IgD-negative memory B cell (primary cell): ENCODE data around the gene MSS51. TPM values are rescaled to one million over a fixed set of nuclear protein-coding genes. Genes with fewer than 3 reads are reported as not detected.

Experiments used
- H3K27ac Mint-ChIP-seq, 3 donors: one replicate each; pipeline ENCODE4 v1.8.0; 2020 to 2022; ENCODE audit warnings: mild to moderate bottlenecking in 3 of 3, mixed read lengths in 3 of 3, moderate library complexity in 1 of 3
- H3K27me3 Mint-ChIP-seq: one replicate; pipeline ENCODE4 v1.8.0; 2021; ENCODE audit warnings: mixed read lengths
- H3K36me3 Mint-ChIP-seq: one replicate; pipeline ENCODE4 v1.8.0; 2020; ENCODE audit warnings: mild to moderate bottlenecking, mixed read lengths
- H3K4me1 Mint-ChIP-seq, 3 donors: one replicate each; pipeline ENCODE4 v1.8.0; 2020 to 2022; ENCODE audit warnings: mixed read lengths in 3 of 3, mild to moderate bottlenecking in 1 of 3
- H3K4me3 Mint-ChIP-seq, 4 donors: one replicate each; pipeline ENCODE4 v1.8.0; 2020 to 2022; ENCODE audit warnings: mild to moderate bottlenecking in 4 of 4, mixed read lengths in 4 of 4, moderate library complexity in 3 of 4
- H3K9me3 Mint-ChIP-seq, 3 donors: one replicate each; pipeline ENCODE4 v1.8.0; 2020 to 2021; ENCODE audit warnings: mixed read lengths in 3 of 3, mild to moderate bottlenecking in 1 of 3
- polyA plus RNA-seq: library from polyadenylated mRNA; unstranded; fragments of 300-500 nt; fragmentation: Illumina TruSeq; gene quantifications from one replicate; pipeline ENCODE4 v1.2.3, GENCODE V29; 2021

MSS51 gene
- polyA plus RNA-seq: 0.35 TPM

GRCh38 chr10:73433538-73433867 is at the start of gene MSS51:
Gene MSS51, minus strand, starts transcription at chr10:73433561. Its CDS starts 5,277 bp downstream, at chr10:73428284.
- no peaks in the 10 kb centered on the region for H3K27me3 Mint-ChIP-seq
- H3K36me3 Mint-ChIP-seq: peaks cover 4% of the 10 kb centered on the region
- no peak within 1 kb of the TSS for H3K4me3 Mint-ChIP-seq
- peak within 1 kb of the TSS in 1 of 3 donors; percentile 71 for H3K27ac Mint-ChIP-seq
- no peaks in the 10 kb centered on the region for H3K9me3 Mint-ChIP-seq
- no peaks in the 10 kb centered on the region for H3K4me1 Mint-ChIP-seq

GRCh38 chr10:73480158-73480557 is 46.8 kb upstream of the MSS51 start:
- Mint-ChIP-seq H3K27ac (no peak overlapping the region), H3K36me3 (peaks cover 10% of the 10 kb centered on the region), H3K27me3 (no peaks in the 10 kb centered on the region), H3K4me1 (peaks cover 17 to 21% (median 18%) of the 10 kb centered on the region in 3 donors), H3K4me3 (peak overlapping the region in 2 of 4 donors; percentile 49 to 63), H3K9me3 (no peaks in the 10 kb centered on the region)

DNA sequence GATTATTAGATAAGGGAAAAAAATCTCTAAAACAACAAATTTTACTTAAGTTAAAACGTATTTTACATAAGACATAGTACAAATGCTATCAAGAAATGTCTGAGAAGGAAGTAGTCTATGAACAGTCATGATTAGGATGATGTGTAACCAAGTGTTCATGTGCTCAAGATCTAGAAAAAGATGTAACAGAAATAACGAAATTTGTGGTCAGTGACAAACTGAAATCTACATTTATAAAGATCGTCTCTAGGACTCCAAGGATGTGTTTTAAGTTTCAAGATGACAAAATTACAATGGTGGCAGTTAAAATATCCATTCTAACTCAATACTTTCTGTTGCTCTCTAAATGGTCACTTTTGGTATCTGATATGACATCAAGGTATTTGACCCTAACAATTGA is 45.3 kb upstream of the MSS51 start:
- no peaks in the 10 kb centered on the region for H3K9me3 Mint-ChIP-seq
- H3K4me3 Mint-ChIP-seq: peak overlapping the region in 1 of 4 donors; percentile 3
- H3K27me3 Mint-ChIP-seq: no peaks in the 10 kb centered on the region
- peaks cover 10% of the 10 kb centered on the region for H3K36me3 Mint-ChIP-seq
- H3K4me1 Mint-ChIP-seq: peaks cover 14 to 20% (median 16%) of the 10 kb centered on the region in 3 donors
- H3K27ac Mint-ChIP-seq: peak overlapping the region; percentile 29 to 78 (median 50)

GRCh38 chr10:73471226-73471625 is 37.9 kb upstream of the MSS51 start:
- H3K4me1 Mint-ChIP-seq: peaks cover 4 to 8% (median 7%) of the 10 kb centered on the region in 3 donors
- no peak overlapping the region for H3K4me3 Mint-ChIP-seq
- peak overlapping the region in 1 of 3 donors; percentile 43 for H3K27ac Mint-ChIP-seq
- no peaks in the 10 kb centered on the region for H3K27me3 Mint-ChIP-seq
- peaks cover 2% of the 10 kb centered on the region for H3K36me3 Mint-ChIP-seq
- H3K9me3 Mint-ChIP-seq: no peaks in the 10 kb centered on the region

DNA sequence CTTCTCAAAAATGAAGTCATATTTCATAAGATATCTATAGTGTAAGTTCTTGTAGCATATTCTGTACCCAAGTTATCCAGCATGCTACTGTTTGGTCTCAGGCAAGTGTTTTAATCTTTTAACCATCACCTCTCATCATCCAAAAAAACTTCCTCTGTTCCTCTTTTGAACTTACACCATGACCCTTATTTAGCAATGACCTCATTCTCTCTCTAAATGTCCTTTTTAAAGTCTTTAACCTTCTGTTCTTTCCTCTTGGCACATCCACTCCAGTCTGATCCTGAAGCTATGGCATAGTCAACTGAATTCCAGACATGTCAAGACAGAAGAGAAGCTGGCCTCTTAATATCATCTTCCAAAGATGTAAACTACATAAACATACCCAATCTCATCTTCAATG is 36.2 kb upstream of the MSS51 start:
- H3K4me1 Mint-ChIP-seq: peaks cover 4 to 8% (median 5%) of the 10 kb centered on the region in 3 donors
- H3K9me3 Mint-ChIP-seq: no peaks in the 10 kb centered on the region
- no peak overlapping the region for H3K4me3 Mint-ChIP-seq
- H3K36me3 Mint-ChIP-seq: peaks cover 2% of the 10 kb centered on the region
- H3K27ac Mint-ChIP-seq: peak overlapping the region in 1 of 3 donors; percentile 6
- H3K27me3 Mint-ChIP-seq: no peaks in the 10 kb centered on the region

- no peaks in the 10 kb centered on the region for H3K9me3 Mint-ChIP-seq
- peaks cover 0 to 8% (median 8%) of the 10 kb centered on the region in 3 donors for H3K4me1 Mint-ChIP-seq
- H3K27me3 Mint-ChIP-seq: no peaks in the 10 kb centered on the region
- H3K36me3 Mint-ChIP-seq: peaks cover 9% of the 10 kb centered on the region
- no peak overlapping the region for H3K4me3 Mint-ChIP-seq
- H3K27ac Mint-ChIP-seq: no peak overlapping the region
Observed at GRCh38 chr10:73467206-73467605, 33.8 kb upstream of the MSS51 start.

GRCh38 chr10:73465978-73466726 is 32.8 kb upstream of the MSS51 start:
- no peaks in the 10 kb centered on the region for H3K9me3 Mint-ChIP-seq
- H3K27ac Mint-ChIP-seq: peak overlapping the region in 1 of 3 donors; percentile 77

GRCh38 chr10:73460897-73461296 is 27.5 kb upstream of the MSS51 start:
- H3K9me3 Mint-ChIP-seq: no peaks in the 10 kb centered on the region
- no peaks in the 10 kb centered on the region for H3K27me3 Mint-ChIP-seq
- H3K4me3 Mint-ChIP-seq: no peak overlapping the region
- peaks cover 0 to 6% (median 0%) of the 10 kb centered on the region in 3 donors for H3K4me1 Mint-ChIP-seq
- peaks cover 8% of the 10 kb centered on the region for H3K36me3 Mint-ChIP-seq
- H3K27ac Mint-ChIP-seq: no peak overlapping the region

More at GRCh38 chr10:73465978-73466726, 32.8 kb upstream of the MSS51 start:
- H3K27me3 Mint-ChIP-seq: no peaks in the 10 kb centered on the region
- H3K4me1 Mint-ChIP-seq: peaks cover 0 to 10% (median 8%) of the 10 kb centered on the region in 3 donors
- peaks cover 8% of the 10 kb centered on the region for H3K36me3 Mint-ChIP-seq
- H3K4me3 Mint-ChIP-seq: no peak overlapping the region

- no peak overlapping the region for H3K27ac Mint-ChIP-seq
- H3K4me1 Mint-ChIP-seq: peaks cover 0 to 6% (median 1%) of the 10 kb centered on the region in 3 donors
- H3K27me3 Mint-ChIP-seq: no peaks in the 10 kb centered on the region
- no peak overlapping the region for H3K4me3 Mint-ChIP-seq
- H3K36me3 Mint-ChIP-seq: peaks cover 10% of the 10 kb centered on the region
- no peaks in the 10 kb centered on the region for H3K9me3 Mint-ChIP-seq
Observed at GRCh38 chr10:73459683-73460314, 26.4 kb upstream of the MSS51 start.

- Mint-ChIP-seq H3K36me3 (peaks cover 2% of the 10 kb centered on the region), H3K27me3 (no peaks in the 10 kb centered on the region), H3K27ac (peak overlapping the region in 1 of 3 donors; percentile 57), H3K9me3 (no peaks in the 10 kb centered on the region), H3K4me1 (peaks cover 0 to 1% (median 0%) of the 10 kb centered on the region in 3 donors), H3K4me3 (no peak overlapping the region)
Observed at GRCh38 chr10:73456187-73456890, 23.0 kb upstream of the MSS51 start.

GRCh38 chr10:73449113-73449512 is 15.8 kb upstream of the MSS51 start:
- H3K27ac Mint-ChIP-seq: no peak overlapping the region
- peaks cover 0 to 2% (median 0%) of the 10 kb centered on the region in 3 donors for H3K4me1 Mint-ChIP-seq
- no peaks in the 10 kb centered on the region for H3K9me3 Mint-ChIP-seq
- H3K36me3 Mint-ChIP-seq: peaks cover 2% of the 10 kb centered on the region
- no peak overlapping the region for H3K4me3 Mint-ChIP-seq
- no peaks in the 10 kb centered on the region for H3K27me3 Mint-ChIP-seq

DNA sequence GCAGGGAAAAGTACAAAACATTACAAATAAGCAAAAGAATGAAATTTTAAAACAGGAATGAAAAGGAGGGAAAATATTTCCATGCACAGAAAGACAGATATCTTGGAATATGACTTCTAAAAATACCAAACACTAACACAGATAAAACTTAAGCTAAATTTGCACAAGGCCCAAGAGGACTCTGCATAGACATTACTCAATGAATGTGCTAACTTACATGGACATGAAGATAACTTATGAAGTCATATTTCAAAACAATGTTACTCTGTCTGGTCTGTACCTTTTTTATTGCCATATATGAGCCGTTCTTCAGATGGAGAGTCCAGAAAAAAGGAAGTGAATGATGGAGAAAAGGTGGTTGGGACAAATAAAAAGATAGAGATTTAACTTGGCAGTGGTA is 15.0 kb upstream of the MSS51 start:
- no peak overlapping the region for H3K27ac Mint-ChIP-seq
- no peak overlapping the region for H3K4me3 Mint-ChIP-seq
- peaks cover 4% of the 10 kb centered on the region for H3K36me3 Mint-ChIP-seq
- peaks cover 0 to 4% (median 0%) of the 10 kb centered on the region in 3 donors for H3K4me1 Mint-ChIP-seq
- no peaks in the 10 kb centered on the region for H3K27me3 Mint-ChIP-seq
- no peaks in the 10 kb centered on the region for H3K9me3 Mint-ChIP-seq

DNA sequence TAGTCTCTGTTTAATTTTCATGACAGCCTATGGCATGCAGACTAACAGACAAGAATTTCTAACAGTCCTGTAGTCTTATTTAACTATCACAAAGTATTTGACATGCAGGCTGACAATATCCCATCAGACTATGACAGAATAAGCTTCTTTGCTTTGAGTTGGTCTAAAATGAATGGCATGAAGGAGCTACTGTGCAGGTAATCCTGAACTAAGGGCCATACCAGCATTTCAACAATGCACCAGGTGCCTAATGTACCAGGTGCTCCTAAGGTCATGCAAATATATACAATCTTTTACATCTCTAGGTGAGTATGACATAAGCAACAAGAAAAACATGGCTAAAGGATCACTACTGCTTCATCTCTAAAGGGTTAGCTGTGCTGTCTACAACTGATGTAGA is 13.6 kb upstream of the MSS51 start:
- Mint-ChIP-seq H3K4me3 (no peak overlapping the region), H3K27ac (no peak overlapping the region), H3K36me3 (peaks cover 4% of the 10 kb centered on the region), H3K4me1 (peaks cover 0 to 4% (median 0%) of the 10 kb centered on the region in 3 donors), H3K27me3 (no peaks in the 10 kb centered on the region), H3K9me3 (no peaks in the 10 kb centered on the region)

GRCh38 chr10:73444457-73444856 is 11.1 kb upstream of the MSS51 start:
- Mint-ChIP-seq H3K36me3 (peaks cover 4% of the 10 kb centered on the region), H3K9me3 (no peaks in the 10 kb centered on the region), H3K4me1 (peaks cover 0 to 2% (median 0%) of the 10 kb centered on the region in 3 donors), H3K4me3 (no peak overlapping the region), H3K27ac (no peak overlapping the region), H3K27me3 (no peaks in the 10 kb centered on the region)

DNA sequence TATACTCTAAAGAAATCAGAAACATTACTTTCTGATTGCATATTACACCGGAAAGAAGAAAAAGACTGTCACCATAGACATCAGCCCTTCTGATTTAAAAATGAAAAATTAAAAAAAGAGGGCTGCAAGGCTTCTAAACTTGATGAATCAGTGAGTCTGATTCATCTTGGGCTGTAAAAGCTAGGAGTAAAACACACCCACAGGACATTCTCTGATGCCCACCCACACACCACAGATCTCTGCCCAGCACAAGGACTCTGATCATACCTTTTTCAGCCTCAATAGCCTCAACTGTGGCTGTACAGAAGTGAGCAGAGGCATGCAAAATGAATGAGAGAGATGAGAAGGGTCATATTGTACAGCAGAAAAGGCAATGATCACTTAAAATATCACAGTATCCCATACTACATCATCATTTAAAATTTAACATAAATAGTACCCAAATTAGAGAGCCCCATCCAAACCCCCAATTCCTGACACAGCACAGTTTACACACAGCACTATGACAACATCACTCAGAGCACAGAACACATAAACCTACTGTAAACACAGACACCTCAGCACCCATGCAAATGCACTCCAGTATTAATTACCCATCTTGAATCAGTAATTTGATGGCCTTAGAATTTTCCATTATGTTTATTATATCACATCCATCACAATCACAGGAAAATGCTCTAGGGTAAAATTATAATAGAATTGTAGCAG is 6.4 kb upstream of the MSS51 start:
- Mint-ChIP-seq H3K36me3 (peaks cover 4% of the 10 kb centered on the region), H3K4me1 (peaks cover 0 to 2% (median 0%) of the 10 kb centered on the region in 3 donors), H3K27me3 (no peaks in the 10 kb centered on the region), H3K4me3 (no peak overlapping the region), H3K9me3 (no peaks in the 10 kb centered on the region), H3K27ac (no peak overlapping the region)
